ENCODE results near the gene LYPD1. TPM values are rescaled to one million over a fixed set of nuclear protein-coding genes. Genes with fewer than 3 reads are reported as not detected.

LYPD1 gene
- total RNA-seq, 1 experiment from 2014 or later: 34.3 TPM

DNA sequence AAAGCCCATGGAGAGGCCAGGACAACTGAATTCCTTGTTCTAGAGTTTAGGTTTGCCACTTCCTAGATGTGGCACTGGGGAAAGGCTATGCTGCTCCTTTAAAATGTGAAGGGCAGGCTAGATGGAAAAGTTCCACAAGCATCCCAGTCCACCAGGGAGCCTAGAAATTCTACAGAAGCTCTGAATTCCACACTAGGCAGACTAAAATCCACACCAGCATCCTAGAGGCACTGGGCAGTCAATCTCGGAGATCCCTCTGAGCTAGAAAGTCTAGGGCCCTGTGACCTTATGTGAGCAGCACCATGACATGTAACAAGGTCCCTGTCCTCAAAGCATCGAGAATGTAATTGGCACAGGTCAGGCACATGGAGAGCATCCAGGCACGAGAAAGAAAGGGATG lies 71.5 kb downstream of the LYPD1 start:
- TF ChIP-seq, protein P1, sequence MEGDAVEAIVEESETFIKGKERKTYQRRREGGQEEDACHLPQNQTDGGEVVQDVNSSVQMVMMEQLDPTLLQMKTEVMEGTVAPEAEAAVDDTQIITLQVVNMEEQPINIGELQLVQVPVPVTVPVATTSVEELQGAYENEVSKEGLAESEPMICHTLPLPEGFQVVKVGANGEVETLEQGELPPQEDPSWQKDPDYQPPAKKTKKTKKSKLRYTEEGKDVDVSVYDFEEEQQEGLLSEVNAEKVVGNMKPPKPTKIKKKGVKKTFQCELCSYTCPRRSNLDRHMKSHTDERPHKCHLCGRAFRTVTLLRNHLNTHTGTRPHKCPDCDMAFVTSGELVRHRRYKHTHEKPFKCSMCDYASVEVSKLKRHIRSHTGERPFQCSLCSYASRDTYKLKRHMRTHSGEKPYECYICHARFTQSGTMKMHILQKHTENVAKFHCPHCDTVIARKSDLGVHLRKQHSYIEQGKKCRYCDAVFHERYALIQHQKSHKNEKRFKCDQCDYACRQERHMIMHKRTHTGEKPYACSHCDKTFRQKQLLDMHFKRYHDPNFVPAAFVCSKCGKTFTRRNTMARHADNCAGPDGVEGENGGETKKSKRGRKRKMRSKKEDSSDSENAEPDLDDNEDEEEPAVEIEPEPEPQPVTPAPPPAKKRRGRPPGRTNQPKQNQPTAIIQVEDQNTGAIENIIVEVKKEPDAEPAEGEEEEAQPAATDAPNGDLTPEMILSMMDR (IDR thresholded peaks at IDR 0.05; ENCODE audit: unreplicated experiment): no peak
- Mint-ChIP-seq H3K4me3 (ENCODE audit: low read depth, unreplicated experiment) (no peak overlapping the region), H3K9me3 (ENCODE audit: low read depth, unreplicated experiment) (peaks cover 5% of the 10 kb centered on the region), H3K4me1 (ENCODE audit: low read depth, unreplicated experiment) (peaks cover 2% of the 10 kb centered on the region), H3K27me3 (ENCODE audit: unreplicated experiment) (no peaks in the 10 kb centered on the region), H3K27ac (ENCODE audit: unreplicated experiment) (no peak overlapping the region), H3K36me3 (ENCODE audit: insufficient read depth, unreplicated experiment) (no peaks in the 10 kb centered on the region)
- CTCF ChIA-PET: no interaction called here
- DNase-seq: no peak
- intact Hi-C loops (cut with micrococcal nuclease; ENCODE audit: unreplicated experiment): no loop called here
- BruUV-seq (replicated peaks): no TSS peak

DNA sequence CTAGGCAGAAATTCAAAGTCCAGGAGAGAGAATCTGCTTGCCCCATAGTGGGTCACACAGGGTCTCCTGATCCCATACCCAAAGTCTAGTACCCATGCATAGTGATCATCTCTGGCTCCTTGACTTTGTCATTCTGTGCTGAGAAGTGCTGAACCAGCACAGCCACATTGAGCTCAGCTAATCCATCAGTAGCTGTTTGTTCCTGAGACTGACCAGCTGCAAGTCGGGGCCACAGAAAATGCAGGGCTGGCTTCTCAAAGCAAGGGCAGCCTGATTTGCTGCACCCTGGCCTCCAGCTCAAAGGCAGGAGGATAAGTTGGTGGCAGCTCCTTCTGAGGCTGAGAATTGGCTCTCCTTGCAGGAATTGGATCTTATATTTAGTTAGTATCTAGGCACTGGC lies 72.2 kb downstream of the LYPD1 start:
- intact Hi-C loops (cut with micrococcal nuclease; ENCODE audit: unreplicated experiment): loop anchor here (2.0 kb wide), 1 partner anchor 177 kb away; no protein-coding TSS in a partner anchor
- no TSS peak for BruUV-seq (replicated peaks)
- Mint-ChIP-seq H3K4me3 (ENCODE audit: low read depth, unreplicated experiment) (no peak overlapping the region), H3K27ac (ENCODE audit: unreplicated experiment) (no peak overlapping the region), H3K9me3 (ENCODE audit: low read depth, unreplicated experiment) (peaks cover 5% of the 10 kb centered on the region), H3K27me3 (ENCODE audit: unreplicated experiment) (no peaks in the 10 kb centered on the region), H3K4me1 (ENCODE audit: low read depth, unreplicated experiment) (peaks cover 9% of the 10 kb centered on the region), H3K36me3 (ENCODE audit: insufficient read depth, unreplicated experiment) (no peaks in the 10 kb centered on the region)
- CTCF ChIA-PET: no interaction called here
- DNase-seq: no peak
- TF ChIP-seq, protein P1 (IDR thresholded peaks at IDR 0.05; ENCODE audit: unreplicated experiment): no peak

DNA sequence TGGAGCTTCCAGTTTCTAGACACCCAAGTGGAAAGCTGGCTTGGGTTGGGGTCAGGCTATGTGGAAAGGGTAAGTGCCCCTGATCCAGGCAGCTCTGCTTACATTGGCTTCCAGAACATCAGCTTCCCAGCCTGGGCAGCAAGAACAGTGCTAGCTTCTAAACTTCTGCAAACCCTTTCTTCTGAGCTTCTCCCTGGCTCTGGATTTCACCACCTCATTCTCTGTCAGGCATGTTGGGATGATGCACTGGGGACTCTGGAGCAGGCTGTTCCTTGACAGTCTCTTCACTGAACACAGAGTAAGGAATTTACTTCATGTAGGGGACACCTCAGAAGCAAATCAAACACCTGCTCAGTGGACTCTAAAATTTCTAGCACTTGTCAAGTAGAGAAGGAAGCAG lies 72.8 kb downstream of the LYPD1 start:
- H3K27ac Mint-ChIP-seq (ENCODE audit: unreplicated experiment): no peak overlapping the region
- no peaks in the 10 kb centered on the region for H3K36me3 Mint-ChIP-seq (ENCODE audit: insufficient read depth, unreplicated experiment)
- no TSS peak for BruUV-seq (replicated peaks)
- no peaks in the 10 kb centered on the region for H3K27me3 Mint-ChIP-seq (ENCODE audit: unreplicated experiment)
- CTCF ChIA-PET: no interaction called here
- peaks cover 16% of the 10 kb centered on the region for H3K4me1 Mint-ChIP-seq (ENCODE audit: low read depth, unreplicated experiment)
- no peak overlapping the region for H3K4me3 Mint-ChIP-seq (ENCODE audit: low read depth, unreplicated experiment)
- H3K9me3 Mint-ChIP-seq (ENCODE audit: low read depth, unreplicated experiment): peaks cover 5% of the 10 kb centered on the region
- intact Hi-C loops (cut with micrococcal nuclease; ENCODE audit: unreplicated experiment): loop anchor here (2.0 kb wide), 1 partner anchor 176 kb away; no protein-coding TSS in a partner anchor
- TF ChIP-seq, protein P1 (IDR thresholded peaks at IDR 0.05; ENCODE audit: unreplicated experiment): no peak
- no peak for DNase-seq

DNA sequence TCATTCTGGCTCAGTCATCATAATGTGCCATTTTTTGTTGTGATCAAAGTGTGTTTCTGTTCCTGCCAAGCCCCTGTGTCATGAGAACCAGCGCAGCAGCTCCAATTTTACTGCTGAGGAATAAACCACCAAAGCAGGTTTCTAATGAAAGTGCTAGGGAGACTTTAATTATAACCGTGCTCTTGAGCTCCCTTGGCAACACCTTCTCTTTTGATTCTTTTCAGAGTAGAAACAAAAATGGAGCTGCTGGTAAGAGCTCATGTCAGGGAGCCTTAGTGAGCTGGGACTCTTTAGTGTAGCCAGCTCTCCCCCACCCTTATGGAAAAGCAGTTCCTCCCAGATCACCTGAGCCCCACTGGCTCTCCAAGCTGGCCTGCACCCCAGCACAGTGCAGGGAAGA lies 74.3 kb downstream of the LYPD1 start:
- Mint-ChIP-seq H3K4me1 (ENCODE audit: low read depth, unreplicated experiment) (peaks cover 22% of the 10 kb centered on the region), H3K4me3 (ENCODE audit: low read depth, unreplicated experiment) (no peak overlapping the region), H3K27ac (ENCODE audit: unreplicated experiment) (no peak overlapping the region), H3K27me3 (ENCODE audit: unreplicated experiment) (no peaks in the 10 kb centered on the region), H3K9me3 (ENCODE audit: low read depth, unreplicated experiment) (peaks cover 8% of the 10 kb centered on the region), H3K36me3 (ENCODE audit: insufficient read depth, unreplicated experiment) (no peaks in the 10 kb centered on the region)
- intact Hi-C loops (cut with micrococcal nuclease; ENCODE audit: unreplicated experiment): loop anchor here (1.0 to 2.0 kb wide), 2 partner anchors 22 to 175 kb away; no protein-coding TSS in a partner anchor
- TF ChIP-seq, protein P1 (IDR thresholded peaks at IDR 0.05; ENCODE audit: unreplicated experiment): no peak
- no peak for DNase-seq
- CTCF ChIA-PET: interaction anchor here (0.7 kb wide), 1 partner anchor 950 kb away, joined by 4 read pairs; no protein-coding TSS in a partner anchor
- no TSS peak for BruUV-seq (replicated peaks)

All from Calu3 (cell line).